ENCODE data around the gene MAP3K6.

- TF ChIP-seq CTCF (conservative IDR thresholded peaks at IDR 0.05; ENCODE audit: low read depth, low read length) (no peak), EZH2 (IDR thresholded peaks at IDR 0.05; ENCODE audit: low read length, unreplicated experiment) (no peak), EZH2phosphoT487 (IDR thresholded peaks at IDR 0.05; ENCODE audit: borderline replicate concordance, low read length) (no peak)
Observed at GRCh38 chr1:27331922-27332321, 34.8 kb downstream of the MAP3K6 start.

Data from PC-3 (cell line).